GOT3 (cell line): ENCODE data around the gene KMT2A.
"Not testable (repeated sequence)": the region's sequence is repeated elsewhere in the genome, so short reads cannot be mapped to it uniquely, and the experiment has no call there.

ENCODE experiments used
- DNase-seq: peaks from one replicate; lab custom pipeline; 2025; ENCODE audit warnings: mixed read lengths; lab: John Stamatoyannopoulos, UW

The KMT2A gene

GRCh38 chr11:118533769-118534729, 97.8 kb downstream of the KMT2A start:
- no peak for DNase-seq

GRCh38 chr11:118535261-118535660, 99.0 kb downstream of the KMT2A start:
- DNase-seq, result no peak

- no peak for DNase-seq
Observed at GRCh38 chr11:118536726-118537125, 100.4 kb downstream of the KMT2A start.

GRCh38 chr11:118537409-118537980, 101.2 kb downstream of the KMT2A start:
- DNase-seq, result no peak

GRCh38 chr11:118544010-118544646, 107.8 kb downstream of the KMT2A start:
- no peak for DNase-seq

- no peak for DNase-seq
Observed at GRCh38 chr11:118544647-118545010, 108.3 kb downstream of the KMT2A start.

- no peak for DNase-seq
Observed at GRCh38 chr11:118545533-118545932, 109.2 kb downstream of the KMT2A start.

- DNase-seq, result no peak
Observed at GRCh38 chr11:118547132-118547531, 110.8 kb downstream of the KMT2A start.

GRCh38 chr11:118552341-118552740, 116.0 kb downstream of the KMT2A start:
- no peak for DNase-seq

- no peak for DNase-seq
Observed at GRCh38 chr11:118560806-118561205, 124.5 kb downstream of the KMT2A start.

- DNase-seq, result no peak
Observed at GRCh38 chr11:118565051-118565450, 128.8 kb downstream of the KMT2A start.

- no peak for DNase-seq
Observed at GRCh38 chr11:118569670-118570069, 133.4 kb downstream of the KMT2A start.

- no peak for DNase-seq
Observed at GRCh38 chr11:118570787-118571186, 134.5 kb downstream of the KMT2A start.

- not testable (repeated sequence) for DNase-seq
Observed at GRCh38 chr11:118571701-118572060, 135.4 kb downstream of the KMT2A start.

- peak; percentile 4 for DNase-seq
Observed at GRCh38 chr11:118572061-118572980, 136.0 kb downstream of the KMT2A start, which contains the start of gene ARCN1. ARCN1 (plus strand) TSS chr11:118572409; CDS start chr11:118572548, 139 bp downstream.

- no peak for DNase-seq
Observed at GRCh38 chr11:118572981-118573550, 136.8 kb downstream of the KMT2A start.

- DNase-seq, result no peak
Observed at GRCh38 chr11:118574636-118575035, 138.3 kb downstream of the KMT2A start.
